GM20000 (cell line): Measurements from ENCODE around the gene RTCB.

Source experiments
- DNase-seq: peaks from one replicate; pipeline ENCODE4 v3.0.0; 2012; ENCODE audit warnings: low spot score
- TF ChIP-seq, protein P1 (sequence below): IDR thresholded peaks from 2 replicates; pipeline ENCODE4 v1.5.1; 2012; ENCODE audit warnings: mild to moderate bottlenecking, control low read depth; ENCODE audit errors: extremely low read depth, missing control alignments

Gene RTCB

DNA sequence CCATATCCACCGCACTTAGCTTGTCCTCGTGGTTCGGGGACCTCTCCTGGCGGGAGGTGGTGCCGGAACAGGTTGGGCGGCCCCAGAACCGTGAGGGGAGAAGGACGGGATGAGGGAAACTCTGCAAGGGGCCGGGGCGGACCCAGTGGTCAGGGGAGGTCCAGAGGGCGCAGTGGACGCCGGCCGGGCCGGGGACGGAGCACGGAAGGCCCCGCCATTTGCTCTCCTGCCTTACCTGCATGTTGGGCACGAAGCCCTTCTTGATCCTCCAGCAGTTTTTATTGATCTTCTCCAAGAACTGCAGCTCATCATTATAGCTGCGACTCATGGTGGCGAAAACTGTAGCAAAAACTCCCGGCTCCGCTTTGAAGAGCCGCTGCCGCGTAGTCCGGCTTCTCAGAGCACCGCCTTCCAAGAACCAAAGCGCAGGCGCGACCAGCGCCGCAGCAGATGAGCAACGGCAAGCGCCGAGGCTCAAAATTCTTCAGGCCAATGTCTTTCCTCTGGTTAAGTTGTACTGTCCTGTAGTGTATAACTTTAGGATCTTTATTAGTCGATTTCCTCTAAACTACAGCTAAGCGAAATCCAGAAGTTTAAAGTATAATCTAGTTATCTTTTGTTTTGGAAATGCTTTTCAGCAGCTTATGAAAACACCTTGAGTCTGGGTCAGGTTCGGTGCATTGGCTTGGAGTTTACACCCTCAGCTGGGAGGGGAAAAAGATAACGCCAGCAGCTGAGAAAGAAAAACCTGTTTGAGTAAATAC, at the start of gene RTCB:
Gene RTCB, minus strand, starts transcription at position 419 of the 764 bp plus-strand sequence. Its CDS starts 91 bp downstream, at position 328.
- DNase-seq, result peak; percentile 81
- TF ChIP-seq, protein P1, sequence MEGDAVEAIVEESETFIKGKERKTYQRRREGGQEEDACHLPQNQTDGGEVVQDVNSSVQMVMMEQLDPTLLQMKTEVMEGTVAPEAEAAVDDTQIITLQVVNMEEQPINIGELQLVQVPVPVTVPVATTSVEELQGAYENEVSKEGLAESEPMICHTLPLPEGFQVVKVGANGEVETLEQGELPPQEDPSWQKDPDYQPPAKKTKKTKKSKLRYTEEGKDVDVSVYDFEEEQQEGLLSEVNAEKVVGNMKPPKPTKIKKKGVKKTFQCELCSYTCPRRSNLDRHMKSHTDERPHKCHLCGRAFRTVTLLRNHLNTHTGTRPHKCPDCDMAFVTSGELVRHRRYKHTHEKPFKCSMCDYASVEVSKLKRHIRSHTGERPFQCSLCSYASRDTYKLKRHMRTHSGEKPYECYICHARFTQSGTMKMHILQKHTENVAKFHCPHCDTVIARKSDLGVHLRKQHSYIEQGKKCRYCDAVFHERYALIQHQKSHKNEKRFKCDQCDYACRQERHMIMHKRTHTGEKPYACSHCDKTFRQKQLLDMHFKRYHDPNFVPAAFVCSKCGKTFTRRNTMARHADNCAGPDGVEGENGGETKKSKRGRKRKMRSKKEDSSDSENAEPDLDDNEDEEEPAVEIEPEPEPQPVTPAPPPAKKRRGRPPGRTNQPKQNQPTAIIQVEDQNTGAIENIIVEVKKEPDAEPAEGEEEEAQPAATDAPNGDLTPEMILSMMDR, result no peak

GRCh38 chr22:32457031-32457430, 45.0 kb upstream of the RTCB start:
- TF ChIP-seq, protein P1, result no peak
- DNase-seq, result no peak

GRCh38 chr22:32448980-32449379, 36.9 kb upstream of the RTCB start:
- TF ChIP-seq, protein P1, result no peak
- no peak for DNase-seq

DNA sequence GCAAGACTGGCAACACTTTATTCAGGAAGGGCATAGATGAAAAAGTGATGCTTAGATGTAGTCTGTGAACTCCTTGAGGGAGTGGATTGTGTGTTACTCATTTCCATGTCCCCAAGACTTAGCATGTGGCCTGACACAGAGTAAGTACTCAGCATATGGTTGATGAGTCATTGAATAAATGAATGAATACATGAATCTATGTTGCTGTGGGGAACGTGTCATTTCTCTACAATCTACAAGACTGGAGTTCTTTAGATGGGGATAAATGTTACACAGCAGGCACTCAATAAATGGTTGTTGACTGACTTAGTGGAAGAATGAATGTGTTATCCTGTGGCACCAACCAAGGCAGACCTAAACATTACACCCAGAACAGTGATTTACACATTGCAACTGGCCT, 34.3 kb upstream of the RTCB start:
- no peak for DNase-seq
- TF ChIP-seq, protein P1, result no peak

GRCh38 chr22:32444068-32444467, 32.0 kb upstream of the RTCB start:
- DNase-seq, result peak; percentile 27

DNA sequence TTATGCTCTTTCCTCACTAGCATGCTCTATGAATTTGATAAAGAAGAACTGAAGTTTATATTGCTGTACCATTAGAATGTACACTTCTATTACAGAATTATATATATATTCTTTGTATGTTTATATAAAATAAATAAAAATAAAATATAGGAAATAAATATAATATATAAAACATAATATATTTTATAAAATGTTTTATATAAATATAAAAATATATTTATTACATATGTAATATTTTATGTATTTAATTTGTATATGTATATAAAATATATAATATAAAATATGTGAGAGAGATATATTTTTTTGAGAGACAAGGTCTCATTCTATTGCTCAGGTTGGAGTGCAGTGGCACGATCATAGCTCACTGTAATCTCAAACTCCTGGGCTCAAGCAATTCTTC, 18.3 kb upstream of the RTCB start:
- TF ChIP-seq, protein P1, result no peak
- no peak for DNase-seq

More at GRCh38 chr22:32444068-32444467, 32.0 kb upstream of the RTCB start:
- TF ChIP-seq, protein P1, result no peak

- TF ChIP-seq, protein P1, result no peak
- DNase-seq, result no peak
Observed at GRCh38 chr22:32426881-32427280, 14.8 kb upstream of the RTCB start.
